Islet of Langerhans (tissue), 1 donor: Measurements from ENCODE around the gene PILRA.
"Not testable (repeated sequence)": the region's sequence is repeated elsewhere in the genome, so short reads cannot be mapped to it uniquely, and the experiment has no call there.

Experiments
- FAIRE-seq: peaks from one replicate; lab custom pipeline; 2011; peaks lifted over from hg19 to GRCh38; lab: Jason Lieb, UNC

PILRA gene

DNA sequence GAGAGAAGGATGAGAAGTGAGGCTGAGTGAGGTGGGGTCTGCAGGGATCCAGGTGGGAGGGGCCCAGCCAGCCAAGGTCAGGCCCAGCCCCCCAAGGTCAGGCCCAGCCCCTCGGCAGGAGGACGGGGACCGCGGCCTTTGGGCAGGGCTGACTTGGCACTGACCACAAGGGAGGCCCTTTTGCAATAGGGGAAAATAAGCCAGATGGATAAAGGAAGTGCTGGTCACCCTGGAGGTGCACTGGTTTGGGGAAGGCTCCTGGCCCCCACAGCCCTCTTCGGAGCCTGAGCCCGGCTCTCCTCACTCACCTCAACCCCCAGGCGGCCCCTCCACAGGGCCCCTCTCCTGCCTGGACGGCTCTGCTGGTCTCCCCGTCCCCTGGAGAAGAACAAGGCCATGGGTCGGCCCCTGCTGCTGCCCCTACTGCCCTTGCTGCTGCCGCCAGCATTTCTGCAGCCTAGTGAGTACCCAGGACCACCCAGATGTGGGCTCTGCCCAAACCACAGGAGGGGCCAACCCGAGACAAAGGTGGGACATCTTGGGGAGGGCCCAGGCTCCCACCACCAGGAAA, at the start of gene PILRA:
TSS of gene PILRA (plus strand) at position 227 of the 571 bp plus-strand sequence. CDS start at position 397, 170 bp downstream.
- FAIRE-seq = no peak

GRCh38 chr7:100324194-100324593, 49.1 kb upstream of the PILRA start:
- FAIRE-seq = not testable (repeated sequence)

GRCh38 chr7:100325671-100326070, 47.6 kb upstream of the PILRA start:
- not testable (repeated sequence) for FAIRE-seq

DNA sequence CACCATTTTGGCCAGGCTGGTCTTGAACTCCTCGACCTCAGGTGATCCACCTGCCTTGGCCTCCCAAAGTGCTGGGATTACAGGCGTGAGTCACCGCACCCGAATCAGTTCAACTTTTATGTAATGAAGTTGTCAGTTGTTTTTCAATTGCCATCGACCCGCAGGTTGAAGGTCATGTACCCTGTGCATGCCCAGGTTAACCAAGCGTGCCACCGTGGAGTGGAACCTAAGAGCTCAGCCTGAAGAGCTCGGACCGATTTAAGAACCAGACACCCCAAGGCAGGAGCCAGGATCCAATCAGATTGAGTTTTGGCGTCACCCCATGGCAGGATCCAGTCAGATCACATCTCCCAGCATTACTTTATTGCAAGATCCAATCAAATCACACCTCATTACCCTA, 46.4 kb upstream of the PILRA start:
- not testable (repeated sequence) for FAIRE-seq

- not testable (repeated sequence) for FAIRE-seq
Observed at GRCh38 chr7:100335566-100336466, 37.5 kb upstream of the PILRA start.

DNA sequence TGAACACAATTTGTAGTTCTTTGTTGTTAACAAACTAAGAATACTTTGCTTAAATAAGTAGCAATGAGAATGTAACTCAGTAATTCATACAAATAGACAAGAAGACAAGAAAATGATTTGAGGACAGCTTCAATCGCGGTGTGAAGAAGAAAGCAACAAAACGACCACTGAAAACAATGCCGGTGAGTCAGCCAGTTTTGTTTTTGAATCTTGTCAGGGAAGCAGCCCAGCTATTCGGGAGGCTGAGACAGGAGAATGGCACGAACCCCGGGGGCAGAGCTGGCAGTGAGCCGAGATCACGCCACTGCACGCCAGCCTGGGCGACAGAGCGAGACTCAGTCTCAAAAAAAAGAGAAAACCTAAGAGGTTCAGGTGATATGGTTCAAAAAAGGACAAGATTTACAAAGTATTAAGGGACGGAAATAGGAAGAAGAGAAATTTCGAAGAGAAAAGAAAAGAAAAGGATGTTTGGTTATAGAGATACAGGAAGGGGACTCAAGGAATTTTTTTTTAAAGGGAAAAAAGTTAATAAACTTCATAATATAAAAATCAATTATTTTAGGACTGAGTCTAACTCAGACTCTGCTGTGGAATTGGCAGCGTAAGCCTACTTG, 35.1 kb upstream of the PILRA start:
- FAIRE-seq = not testable (repeated sequence)

GRCh38 chr7:100341286-100341685, 32.0 kb upstream of the PILRA start:
- FAIRE-seq = not testable (repeated sequence)

DNA sequence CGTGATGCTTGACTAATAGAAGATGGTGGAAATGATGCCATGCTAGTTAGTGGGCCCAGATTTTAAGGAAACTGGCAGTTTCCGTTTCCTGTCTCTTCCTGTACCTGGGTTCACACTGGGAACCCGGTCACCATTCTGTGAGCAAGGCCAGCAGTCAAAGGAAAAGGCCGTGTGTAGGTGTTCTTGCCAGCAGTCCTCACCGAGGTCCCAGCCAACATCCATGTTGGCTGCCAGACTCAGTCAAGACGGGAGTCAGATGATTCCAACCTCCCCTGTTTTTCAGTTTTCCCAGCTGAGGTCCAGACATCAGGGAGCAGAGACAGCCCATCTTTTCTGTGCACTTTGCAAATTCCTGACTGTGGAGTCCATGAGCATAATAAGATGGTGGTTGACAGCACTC, 30.5 kb upstream of the PILRA start:
- no peak for FAIRE-seq

- not testable (repeated sequence) for FAIRE-seq
Observed at GRCh38 chr7:100344124-100344559, 29.1 kb upstream of the PILRA start.

GRCh38 chr7:100344560-100345287, 28.6 kb upstream of the PILRA start:
- FAIRE-seq = not testable (repeated sequence)

- FAIRE-seq = not testable (repeated sequence)
Observed at GRCh38 chr7:100345288-100345672, 28.0 kb upstream of the PILRA start.

DNA sequence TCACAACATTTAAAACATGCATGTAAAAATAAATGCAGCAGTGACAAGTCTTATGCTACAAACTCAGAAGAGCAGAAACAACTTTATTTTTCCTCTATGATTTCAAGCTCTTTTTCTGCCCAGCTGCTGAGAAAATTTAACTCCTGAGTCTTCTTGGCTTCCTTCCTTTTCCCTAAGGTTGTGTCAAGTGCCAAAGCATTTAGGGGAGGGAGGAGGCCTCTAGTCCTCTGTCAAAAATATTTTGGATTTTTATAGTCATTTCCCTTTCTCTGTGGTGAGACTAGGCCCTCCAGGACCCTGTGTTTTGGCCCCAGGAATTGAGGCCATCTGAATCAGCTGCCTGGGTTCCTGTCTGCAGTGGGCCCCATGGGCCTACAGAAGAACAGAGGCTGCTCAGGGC, 26.4 kb upstream of the PILRA start:
- FAIRE-seq = no peak

- FAIRE-seq = no peak
Observed at GRCh38 chr7:100348805-100349204, 24.5 kb upstream of the PILRA start.

DNA sequence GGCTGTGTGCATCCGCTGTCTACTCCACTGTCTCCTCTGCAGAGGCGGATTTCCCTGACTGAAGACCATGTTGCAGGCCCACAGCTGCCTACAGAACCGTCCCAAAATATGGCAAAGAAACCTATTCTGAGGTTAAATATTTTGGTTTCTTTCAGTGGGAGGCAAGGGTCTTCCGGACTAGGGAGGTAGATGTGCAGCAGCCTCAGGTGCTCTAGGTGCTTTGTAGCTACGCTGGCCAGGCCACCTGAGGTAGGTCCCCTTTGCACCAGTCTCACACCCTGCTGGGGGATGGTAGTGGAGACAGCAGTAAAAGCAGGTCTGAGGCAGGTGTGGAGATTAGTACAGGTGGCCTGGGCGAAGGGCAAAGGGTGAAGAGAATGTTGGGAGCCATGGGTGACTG, 23.5 kb upstream of the PILRA start:
- no peak for FAIRE-seq

- FAIRE-seq = no peak
Observed at GRCh38 chr7:100351657-100352058, 21.6 kb upstream of the PILRA start.

DNA sequence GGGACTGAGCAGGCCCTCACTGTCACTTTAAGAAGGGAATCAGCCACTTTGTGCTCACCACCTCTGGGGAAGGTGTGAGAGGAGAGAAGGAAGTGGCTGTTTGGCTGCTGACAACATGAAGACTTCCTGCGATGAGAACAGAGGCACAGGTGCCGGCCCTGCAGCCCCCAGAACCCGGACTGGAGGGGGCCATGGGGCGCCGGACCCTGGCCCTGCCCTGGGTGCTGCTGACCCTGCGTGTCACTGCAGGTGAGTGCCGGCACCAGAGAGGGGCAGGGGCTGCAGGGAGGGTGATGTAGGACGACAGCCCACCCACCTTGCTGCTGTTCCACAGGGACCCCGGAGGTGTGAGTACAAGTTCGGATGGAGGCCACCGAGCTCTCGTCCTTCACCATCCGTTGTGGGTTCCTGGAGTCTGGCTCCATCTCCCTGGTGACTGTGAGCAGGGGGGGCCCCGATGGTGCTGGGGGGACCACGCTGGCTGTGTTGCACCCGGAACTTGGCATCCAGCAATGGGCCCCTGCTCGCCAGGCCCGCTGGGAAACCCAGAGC, 21.0 kb upstream of the PILRA start:
- not testable (repeated sequence) for FAIRE-seq

DNA sequence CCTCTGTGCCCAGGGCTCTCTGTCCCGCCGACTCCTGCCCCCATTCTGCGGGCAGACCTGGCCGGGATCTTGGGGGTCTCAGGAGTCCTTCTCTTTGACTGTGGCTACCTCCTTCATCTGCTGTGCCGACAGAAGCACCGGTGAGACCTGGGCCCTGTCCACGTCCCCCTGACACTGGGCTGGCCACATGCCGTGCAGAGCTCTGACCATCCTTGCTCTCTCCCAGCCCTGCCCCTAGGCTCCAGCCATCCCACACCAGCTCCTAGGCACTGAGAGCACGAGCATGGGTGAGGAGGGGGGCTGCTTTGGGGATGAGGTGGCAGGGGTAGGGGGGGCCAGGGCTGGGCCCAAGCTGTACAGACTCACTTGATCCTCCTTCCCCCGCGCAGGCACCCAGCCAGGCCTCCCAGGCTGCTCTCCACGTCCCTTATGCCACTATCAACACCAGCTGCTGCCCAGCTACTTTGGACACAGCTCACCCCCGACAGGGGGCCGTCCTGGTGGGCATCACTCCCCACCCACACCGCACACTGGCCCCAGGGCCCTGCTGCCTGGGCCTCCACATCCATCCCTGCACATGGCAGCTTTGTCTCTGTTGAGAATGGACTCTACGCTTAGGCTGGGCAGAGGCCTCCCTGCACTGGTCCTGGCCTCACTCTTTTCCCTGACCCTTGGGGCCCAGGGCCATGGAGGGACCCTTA, 20.2 kb upstream of the PILRA start:
- no peak for FAIRE-seq

- FAIRE-seq = no peak
Observed at GRCh38 chr7:100353685-100354330, 19.5 kb upstream of the PILRA start.

GRCh38 chr7:100356416-100357068, 16.7 kb upstream of the PILRA start:
- no peak for FAIRE-seq

DNA sequence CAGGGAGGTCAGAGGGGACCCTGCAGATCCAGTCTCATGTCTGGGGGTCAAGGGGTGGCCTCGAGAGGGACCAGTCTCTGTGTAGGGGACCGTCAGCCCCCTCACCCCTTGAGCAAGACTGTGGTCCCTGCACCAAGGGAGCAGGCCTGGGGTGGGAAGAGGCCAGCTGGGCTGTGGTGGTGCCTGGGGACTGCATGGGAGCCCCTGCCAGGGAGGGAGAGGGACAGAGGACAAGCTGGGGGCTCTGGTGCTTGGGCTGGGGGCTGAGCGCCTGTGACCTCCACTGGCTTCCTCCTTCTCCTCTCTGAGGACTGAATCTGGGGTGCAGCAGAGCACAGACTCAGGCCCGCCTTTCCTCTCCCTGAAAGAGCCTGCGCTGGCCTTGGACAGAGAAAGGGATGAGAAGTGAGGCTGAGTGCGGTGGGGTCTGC, 16.1 kb upstream of the PILRA start:
- no peak for FAIRE-seq
